ENCODE measurements around the gene ZNF101.

DNA sequence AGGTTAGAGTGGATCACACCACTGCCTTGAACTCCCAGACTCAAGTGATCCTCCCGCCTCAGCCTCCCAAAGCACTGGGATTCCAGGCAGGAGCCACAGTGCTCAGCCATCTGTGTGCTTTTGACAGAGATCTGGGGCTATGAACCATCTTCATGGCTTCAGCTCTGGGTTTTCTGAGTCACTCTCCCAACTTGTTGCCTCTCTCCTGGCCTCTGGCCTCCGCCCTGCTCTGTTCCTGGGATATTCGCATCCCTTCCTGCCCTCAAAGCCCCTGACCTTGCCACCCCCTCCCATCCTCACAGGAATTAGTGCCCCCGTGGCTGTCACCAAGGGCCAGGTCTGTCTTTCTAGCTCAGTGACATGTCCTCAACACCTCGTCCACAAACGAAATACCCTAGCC lies 19.5 kb upstream of the ZNF101 start:
- TF ChIP-seq, protein P1, sequence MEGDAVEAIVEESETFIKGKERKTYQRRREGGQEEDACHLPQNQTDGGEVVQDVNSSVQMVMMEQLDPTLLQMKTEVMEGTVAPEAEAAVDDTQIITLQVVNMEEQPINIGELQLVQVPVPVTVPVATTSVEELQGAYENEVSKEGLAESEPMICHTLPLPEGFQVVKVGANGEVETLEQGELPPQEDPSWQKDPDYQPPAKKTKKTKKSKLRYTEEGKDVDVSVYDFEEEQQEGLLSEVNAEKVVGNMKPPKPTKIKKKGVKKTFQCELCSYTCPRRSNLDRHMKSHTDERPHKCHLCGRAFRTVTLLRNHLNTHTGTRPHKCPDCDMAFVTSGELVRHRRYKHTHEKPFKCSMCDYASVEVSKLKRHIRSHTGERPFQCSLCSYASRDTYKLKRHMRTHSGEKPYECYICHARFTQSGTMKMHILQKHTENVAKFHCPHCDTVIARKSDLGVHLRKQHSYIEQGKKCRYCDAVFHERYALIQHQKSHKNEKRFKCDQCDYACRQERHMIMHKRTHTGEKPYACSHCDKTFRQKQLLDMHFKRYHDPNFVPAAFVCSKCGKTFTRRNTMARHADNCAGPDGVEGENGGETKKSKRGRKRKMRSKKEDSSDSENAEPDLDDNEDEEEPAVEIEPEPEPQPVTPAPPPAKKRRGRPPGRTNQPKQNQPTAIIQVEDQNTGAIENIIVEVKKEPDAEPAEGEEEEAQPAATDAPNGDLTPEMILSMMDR (IDR thresholded peaks at IDR 0.05): no peak
- no peak for TF ChIP-seq POLR2AphosphoS5 (IDR thresholded peaks at IDR 0.05)

All from breast epithelium (tissue), 3 donors.